COLO668 (cell line): ENCODE measurements around the gene CAV3.
"Not testable (repeated sequence)": the region's sequence is repeated elsewhere in the genome, so short reads cannot be mapped to it uniquely, and the experiment has no call there.

Experiments used
- DNase-seq: peaks from one replicate; lab custom pipeline; 2025; ENCODE audit not compliant: unreplicated experiment; lab: John Stamatoyannopoulos, UW

CAV3 gene

DNA sequence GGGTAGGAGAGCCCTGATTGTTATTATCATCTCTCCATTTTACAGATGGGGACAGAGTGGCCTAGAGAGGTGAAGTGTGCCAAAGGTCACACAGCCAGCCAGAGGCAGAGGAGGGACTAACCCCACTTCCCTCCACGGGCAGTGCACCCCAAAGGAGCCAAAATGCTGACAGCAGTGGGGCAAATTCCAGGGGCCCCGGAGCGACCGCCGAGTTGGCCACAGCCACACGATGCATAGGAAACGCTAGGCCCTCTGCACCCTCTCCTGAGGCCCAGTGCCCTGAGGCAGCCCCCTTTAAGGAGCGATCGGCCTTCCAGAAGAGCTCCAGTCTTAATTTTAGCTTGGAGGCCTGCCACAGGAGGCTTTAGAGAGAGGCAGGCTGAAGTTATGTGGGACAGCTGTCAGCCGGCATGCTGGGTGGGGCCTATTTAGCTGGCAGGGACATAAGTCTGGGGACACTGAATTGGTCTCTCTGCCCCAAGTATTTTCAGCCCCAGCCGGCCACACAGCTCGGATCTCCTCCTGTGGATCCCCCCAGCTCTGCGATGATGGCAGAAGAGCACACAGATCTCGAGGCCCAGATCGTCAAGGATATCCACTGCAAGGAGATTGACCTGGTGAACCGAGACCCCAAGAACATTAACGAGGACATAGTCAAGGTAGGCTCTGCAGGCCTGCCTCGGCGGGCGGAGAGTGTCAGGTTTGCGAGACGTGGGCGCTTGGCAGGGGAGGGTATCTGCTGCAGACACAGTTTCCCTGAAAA lies at the start of gene CAV3:
Gene CAV3, plus strand, starts transcription at position 471 of the 763 bp plus-strand sequence. Its CDS starts 75 bp downstream, at position 546.
- no peak for DNase-seq

DNA sequence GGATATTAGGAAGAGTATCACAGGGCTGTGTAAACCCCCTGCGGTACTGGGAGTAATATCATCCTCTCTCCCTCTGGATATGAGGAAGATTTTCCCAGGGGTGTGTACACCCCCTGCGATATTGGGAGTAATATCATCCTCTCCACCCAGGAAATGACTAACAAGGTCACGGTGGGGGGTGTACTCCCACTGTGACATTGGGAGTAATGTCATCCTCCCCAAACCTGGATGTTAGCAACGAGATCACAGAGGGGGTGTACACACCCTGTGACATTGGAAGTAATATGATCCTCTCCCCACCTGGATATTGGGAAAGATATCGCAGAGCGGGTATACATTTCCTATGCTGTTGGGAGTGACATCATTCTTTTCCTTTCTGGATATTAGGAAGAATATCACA lies 48.6 kb upstream of the CAV3 start:
- not testable (repeated sequence) for DNase-seq

DNA sequence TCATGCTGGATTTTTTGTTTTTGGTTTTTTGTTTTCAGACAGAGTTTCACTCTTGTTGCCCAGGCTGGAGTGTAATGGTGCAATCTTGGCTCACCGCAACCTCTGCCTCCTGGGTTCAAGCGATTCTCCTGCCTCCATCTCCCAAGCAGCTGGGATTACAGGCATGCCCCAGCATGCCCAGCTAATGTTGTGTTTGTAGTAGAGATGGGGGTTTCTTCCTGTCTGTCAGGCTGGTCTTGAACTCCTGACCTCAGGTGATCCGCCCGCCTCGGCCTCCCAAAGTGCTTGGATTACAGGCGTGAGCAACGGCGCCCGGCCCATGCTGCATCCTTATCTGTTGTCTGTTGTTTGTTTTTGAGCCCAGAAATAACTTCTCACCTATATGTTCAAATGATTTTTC lies 42.3 kb upstream of the CAV3 start:
- DNase-seq: not testable (repeated sequence)

DNA sequence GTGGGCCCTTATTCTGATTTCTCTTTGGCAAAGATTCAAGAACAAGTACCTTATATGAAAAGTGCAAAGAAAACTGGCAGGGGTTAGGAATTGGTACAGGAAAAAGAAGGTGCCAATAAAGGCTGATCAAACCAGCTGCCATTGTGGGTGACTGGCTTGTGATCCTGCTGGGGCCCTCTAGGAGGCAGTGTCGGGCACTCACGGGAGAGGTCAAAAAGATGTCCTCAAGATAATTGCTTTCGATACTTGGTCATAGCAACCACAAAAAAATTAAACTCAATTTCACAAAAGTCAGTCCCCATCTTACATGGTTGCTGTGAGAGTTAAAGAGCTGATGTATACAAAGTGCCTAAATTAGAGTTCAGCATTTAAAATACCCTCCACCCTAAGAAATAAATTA lies 31.0 kb upstream of the CAV3 start:
- peak; percentile 2 for DNase-seq

DNA sequence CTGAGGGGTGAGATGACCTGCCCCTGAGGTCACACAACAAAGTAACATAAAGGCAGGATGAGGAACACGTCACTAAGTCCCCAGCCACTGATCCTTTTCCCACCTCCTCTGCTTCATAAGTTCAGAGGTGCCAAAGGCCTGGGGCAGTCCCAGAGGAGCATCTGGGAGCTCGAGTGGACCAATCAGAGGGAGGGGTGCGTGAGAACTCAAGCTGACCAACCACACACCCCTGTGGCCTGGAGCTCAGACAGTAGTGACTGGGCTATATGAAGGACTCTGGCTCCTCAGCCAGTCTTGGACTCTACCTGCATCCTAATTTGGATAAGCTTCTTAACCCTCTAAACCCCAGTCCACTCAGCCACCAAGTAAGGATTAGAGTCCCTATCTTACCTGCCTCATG lies 28.0 kb upstream of the CAV3 start:
- no peak for DNase-seq

DNA sequence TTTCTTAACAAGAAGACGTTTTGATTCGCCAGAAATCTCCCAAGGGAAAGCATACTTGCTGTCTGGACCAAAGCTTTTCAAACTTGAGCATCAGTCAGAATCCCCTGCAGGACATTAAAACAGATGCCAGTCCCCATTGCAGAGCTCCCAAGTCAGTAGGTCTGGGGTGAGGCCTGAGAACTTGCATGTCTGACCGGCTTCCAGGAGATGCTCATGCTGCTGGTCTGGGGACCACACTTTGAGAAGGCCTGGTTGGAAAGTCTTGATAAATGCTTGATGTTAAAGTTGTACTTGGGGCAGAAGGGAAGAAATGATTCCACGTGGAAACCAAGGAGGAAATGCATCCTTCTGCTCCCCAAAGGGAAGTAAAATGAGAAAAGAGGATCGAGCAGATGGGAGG lies 24.3 kb upstream of the CAV3 start:
- no peak for DNase-seq

DNA sequence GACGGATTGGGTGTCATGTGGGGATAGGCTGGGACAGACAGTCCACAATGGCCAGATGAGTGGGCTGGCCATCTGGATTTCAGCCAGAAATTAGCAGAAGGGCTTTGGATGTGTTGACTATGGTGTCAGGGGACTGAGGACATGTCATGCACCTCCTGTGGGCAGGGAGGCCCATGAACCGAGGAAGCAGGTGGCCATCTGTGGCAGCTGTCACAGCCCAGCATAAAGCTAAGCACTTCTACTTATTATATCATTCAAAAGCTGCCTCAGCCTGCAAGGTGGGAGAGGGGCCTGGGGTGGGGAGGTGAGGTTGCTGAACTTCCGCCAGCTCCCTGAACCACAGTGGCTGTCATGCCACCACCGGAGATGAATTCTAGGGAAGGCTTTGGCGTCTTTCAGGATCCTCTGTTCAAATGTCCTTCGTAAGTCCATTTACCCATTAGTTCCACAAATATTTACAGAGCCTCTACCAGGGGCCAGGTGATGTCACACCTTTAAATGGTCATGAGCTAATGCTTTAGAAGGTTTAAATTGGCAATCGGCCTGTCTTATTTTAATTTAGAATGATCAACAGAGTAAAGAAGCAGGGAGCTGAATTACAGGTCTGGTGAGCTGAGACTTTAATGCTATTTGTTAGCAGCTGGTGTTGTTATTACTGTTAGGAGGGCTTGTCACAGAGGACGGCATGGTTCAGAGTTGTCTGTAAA lies 23.6 kb upstream of the CAV3 start:
- DNase-seq: peak; percentile 73

DNA sequence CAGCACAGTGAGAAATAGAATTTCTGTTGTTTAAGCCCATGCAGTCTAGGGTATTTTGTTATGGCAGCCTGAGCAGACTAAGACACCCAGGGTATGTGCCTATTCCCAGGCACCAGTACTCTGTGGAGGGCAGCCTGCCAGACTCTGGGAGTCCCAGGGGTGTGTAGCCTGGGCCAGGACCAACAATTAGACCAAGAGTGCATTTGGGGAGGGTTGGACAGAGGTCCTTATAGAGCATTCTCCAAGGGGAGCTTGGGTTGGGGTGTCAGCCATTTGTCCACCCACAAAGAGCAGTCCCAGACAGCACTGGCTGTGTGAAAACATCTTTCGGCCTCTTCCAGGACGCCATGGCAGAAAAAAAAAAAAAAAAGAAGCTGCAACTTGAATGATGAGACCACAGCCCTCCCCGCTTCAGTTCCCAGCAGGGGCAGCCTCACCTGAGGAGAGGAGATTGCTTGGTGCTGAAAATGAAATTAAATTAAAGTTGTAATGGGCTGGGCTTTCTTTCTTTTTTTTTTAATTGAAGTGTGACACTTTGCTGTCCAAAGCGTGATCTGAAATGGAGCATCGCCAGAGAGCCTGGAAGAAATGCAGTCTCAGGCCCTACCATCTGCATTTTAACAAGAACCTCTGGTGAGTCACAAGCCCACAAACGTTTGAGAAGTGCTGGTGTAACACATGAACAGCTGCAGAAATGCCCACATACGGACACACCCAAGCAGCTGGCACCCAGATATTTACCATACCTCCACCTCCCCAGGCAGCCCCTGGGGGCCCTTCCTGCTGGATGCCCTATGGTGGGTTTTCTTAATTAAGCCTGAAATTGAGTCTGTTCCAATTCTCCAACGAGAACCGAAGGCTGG lies 21.3 kb upstream of the CAV3 start:
- DNase-seq: peak; percentile 63

DNA sequence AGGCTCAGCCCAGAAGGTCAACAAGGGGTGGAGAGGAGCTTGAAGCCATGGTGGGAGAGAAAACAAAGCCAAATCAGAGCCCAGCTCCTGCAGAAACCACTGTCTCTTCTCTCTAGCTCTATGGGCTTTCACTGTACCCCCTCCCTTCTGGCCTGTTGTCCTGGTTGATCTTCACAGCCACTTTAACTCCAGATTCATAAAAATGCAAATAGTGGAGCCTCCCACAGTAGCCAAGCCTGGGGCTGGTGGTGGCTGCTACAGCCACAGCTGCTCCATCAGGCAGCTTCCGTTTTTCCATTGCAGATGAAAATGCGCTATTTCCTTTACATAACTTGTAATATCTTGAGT lies 20.7 kb upstream of the CAV3 start:
- DNase-seq: peak; percentile 63

DNA sequence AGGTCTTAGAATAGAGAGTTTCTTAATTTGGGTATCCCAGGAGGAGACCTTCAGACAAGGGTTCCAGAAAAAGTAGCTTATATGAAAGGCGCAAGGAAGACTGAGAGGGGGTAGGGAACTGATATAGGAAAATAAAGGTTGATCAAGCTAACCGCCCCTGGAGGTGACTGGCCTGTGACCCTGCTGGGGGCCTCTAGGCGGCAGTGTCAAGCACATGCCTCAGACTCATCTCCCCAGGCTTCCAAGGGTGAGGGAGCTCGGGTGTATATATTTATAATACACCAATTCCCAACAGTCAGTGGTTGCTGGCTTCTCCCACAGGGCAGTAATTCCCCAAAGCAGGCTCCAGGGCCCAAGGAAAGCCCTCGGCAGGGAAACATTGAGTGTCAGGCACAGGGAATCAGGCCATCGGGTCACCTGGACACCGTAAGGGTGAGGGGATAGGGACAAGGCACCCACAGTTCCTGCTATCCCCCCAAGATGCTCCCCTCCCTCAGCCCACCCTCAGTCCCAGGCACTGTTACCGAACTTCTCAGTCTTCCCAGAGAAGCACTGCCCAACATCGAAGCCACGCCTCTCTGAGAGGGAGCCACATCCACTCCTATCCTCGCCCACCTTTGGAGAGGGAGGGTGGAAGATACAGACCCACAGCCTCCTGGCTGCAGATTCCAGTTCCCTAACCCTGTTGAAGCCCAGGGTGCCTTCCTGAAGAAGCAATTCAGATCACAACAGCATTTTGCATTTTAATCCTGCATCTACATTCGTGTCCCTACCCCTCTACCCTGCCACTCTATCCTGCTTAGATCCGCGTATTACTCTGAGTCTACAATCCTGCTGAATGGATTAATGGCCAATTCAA lies 19.5 kb upstream of the CAV3 start:
- peak; percentile 0 for DNase-seq

DNA sequence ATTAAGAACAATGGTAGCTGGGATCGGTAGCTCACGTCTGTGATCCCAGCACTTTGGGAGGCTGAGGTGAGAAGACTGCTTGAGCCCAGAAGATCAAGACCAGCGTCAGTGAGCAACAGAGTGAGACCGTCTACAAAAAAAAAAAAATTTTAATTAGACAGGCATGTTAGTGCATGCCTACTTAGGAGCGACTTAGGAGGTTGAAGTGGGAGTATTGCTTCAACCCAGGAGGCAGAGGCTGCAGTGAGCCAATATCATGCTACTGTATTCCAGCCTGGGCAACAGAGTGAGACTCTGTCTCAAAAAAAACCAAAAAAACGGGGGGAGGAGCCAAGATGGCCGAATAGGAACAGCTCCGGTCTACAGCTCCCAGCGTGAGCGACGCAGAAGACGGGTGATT lies 17.8 kb upstream of the CAV3 start:
- not testable (repeated sequence) for DNase-seq

DNA sequence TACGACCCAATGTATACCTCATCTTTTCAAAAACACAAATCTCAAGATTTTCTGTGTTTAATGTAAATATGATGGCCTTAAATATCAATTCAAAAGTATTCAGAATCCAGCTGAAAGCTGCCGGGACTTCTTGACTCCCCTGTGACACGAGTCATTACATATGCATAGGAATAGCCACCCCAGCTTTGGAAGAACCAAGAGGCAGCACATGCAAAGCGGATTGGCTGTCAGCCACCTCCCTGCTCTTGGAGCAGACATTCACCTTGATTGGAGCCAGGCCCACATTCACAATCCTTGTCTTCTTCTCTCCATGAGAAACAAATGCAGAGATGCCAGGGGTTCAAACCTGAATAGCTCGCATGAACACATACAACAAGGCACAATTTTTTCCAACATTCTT lies 10.8 kb upstream of the CAV3 start:
- DNase-seq: no peak

DNA sequence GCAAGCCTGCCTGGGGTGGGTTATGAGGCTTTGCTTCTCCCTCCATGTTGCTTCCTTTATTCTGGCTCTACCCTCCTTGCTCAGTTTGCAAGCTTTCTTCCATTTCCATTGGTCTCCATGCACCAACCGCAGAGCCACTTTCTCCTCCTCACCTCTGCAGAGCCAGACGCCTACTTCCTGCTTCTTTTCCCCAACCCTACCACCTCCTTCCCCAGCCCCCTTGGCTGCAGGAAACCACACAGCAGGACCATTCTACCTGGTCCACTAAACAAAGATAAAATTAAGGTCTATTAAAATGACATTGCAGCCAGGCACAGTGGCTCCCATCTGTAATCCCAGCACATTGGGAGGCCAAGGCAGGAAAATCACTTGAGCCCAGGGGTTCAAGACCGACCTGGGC lies 10.0 kb upstream of the CAV3 start:
- DNase-seq: no peak

DNA sequence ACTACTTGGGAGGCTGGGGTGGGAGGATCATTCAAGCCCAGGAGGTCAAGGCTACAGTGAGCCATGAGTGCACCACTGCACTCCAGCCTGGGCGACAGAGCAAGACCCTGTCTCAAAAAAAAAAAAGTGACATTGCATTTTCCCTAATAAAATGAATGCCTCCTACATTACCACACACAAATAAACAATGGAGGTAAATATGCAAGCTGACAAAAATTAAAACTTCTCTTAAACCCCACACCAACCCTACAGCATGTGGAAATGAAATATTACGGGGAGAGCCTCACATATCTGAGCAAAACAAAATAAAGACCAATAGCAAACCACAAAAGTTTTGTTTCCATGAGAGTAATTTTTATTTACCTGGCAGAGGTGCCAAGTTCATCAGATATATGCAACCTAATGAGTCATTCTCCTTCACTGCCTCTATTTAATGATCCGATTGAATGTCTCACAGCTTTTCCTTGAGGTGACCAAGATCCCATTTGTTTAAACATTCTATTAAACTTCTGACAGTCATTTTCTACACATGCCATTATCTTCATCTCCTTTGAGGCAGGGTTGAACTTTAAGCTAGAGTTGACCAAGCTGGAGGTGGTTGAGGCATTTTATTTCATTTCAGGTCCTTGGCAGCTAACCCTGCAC lies 9.4 kb upstream of the CAV3 start:
- no peak for DNase-seq

DNA sequence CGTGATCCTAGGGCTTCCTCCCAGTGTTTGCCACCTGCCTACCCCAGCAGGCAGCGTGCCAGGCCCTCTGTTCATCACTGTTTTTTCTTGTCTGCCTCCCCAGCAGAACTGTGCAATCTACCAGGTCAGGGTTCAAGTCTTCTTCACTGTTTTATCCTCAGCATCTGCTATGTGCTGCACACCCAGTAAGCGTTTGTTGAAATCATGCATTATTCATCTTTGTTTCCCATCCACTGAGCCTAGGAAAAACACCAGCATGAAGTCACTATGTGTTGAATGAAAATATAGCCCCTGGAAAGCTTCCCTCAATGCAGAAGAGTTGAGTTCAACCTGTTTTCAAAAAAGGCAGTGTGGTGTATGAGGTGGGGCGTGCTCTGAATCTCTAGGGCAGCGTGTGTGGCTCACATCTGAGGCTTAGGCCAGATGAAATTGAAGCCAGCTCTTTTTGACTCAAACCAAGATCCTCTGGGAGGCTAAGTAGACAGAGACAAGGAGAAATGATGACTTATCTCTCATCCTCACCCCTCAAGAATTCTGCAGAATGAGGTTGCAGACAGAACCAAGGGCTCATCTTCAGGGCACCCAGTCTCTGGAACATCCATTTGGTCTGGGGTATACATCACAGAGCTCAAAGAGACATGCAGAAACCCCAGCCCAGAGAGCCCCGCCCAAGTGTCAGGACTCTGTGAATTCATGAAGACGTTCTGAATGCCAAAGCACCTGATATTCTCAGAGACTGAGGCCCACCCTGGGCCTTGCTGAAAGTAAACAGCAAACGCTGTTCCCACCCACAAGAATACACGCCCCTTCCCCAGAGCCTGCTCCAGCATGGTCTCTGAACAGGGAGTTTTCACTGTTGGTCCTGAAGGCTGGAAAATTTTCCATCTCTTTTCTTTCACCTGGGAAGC lies 5.7 kb upstream of the CAV3 start:
- DNase-seq: no peak

DNA sequence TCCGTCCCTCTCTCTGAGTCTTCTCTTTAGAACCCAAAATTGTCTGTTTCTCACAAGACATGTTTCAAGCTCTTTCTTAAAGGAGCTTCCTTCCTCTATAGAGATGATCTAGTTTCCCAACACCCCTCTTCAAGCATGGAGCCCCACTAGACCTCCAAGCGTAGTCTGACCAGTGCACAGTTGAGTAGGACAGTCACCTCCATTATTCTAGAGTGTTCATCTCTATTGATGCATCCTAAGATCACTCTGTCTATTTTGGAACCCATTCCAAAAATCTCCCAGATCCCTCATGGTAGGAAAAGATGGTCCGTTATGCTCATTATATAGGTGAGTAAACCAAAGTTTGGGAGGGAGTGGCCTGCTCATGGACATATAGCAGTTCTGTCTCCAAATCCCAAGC lies 4.1 kb upstream of the CAV3 start:
- no peak for DNase-seq

DNA sequence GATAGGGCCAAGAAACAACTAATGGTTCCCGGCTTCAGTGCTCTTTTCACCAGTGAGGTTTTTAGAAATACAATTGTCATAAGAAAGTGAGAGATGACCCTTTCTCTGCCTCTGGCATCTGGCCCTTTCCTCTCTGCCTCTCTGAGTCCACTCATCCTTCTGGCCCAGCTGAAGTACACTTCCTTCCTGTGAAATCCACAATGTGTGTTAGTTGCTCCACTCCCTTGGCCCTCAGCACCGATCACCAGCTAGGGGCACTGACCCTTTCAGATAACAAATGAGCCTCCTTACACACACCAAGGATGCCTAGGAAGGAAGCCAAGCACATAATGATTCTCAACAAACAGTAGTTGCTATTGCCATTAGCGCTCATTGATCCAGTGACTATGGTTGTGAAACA lies 2.9 kb upstream of the CAV3 start:
- DNase-seq: no peak

DNA sequence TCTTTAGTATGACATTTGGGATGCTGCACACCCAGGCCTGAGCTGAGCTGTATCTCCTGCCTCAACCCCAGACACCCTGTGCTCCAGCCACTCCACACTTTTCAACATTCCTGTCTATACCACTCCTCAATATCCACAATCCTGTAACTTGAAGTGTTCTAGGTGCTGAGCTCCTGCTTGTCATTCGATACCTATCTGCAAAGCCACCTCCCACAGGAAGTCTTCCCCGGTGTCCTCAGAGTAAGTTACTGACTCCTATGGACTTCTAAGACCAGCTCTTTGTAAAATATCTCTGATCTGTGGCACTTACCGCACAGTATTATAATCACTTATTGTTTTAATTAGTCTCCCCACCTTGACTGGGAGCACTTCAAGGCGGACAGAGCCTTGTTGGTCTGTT lies 1.2 kb upstream of the CAV3 start:
- DNase-seq: no peak

DNA sequence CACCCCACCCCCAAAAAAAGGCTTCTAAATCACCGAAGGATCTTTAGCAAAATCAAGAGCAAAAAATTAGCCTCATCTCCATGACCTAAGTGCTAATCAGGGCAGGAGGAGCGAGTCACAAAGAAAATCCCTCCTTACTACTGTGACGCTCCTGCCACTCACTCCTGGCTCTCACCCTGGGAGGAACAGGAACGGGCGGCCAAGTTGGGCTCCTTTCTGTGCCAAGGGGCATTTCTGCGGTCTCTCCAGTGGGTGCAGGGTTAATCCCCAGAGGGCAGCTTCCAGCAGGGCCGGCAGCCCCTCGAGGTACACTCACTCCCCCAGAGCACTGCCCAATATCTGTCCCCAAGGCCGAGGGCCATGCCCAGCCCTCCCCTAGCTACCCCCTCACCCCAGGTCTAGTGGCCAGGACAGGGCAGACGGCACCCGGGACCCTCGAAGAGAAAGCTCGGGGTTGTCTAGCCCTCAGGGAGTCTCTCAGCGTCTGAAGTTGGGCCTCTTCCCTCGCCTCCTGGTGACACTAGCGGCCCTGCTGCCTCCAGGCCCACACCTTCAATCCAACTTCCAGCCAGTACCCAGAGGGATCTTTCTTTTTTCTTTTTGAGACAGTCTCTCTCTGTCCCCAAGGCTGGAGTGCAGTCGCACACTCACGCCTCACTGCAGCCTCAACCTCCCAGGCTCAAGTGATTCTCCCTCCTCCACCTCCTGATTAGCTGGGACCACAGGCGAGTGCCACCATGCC lies 706 bp downstream of the CAV3 start:
- no peak for DNase-seq
